Lung (tissue), 12 donors: ENCODE measurements around the gene HEG1. TPM values are rescaled to one million over a fixed set of nuclear protein-coding genes. Genes with fewer than 3 reads are reported as not detected.
A peak's percentile ranks its signal among the peaks of the same experiment; 100 is the strongest.

Source experiments
- ATAC-seq: fragments of 200-7000 bp; cut with Tn5 transposase; one replicate; pipeline ENCODE4 v1.9.1; 2020; ENCODE audit warnings: moderate number of reproducible peaks; ENCODE audit not compliant: insufficient read depth, low FRiP score
- DNase-seq, 3 donors: peaks; one replicate each; pipeline ENCODE4 v3.0.0-alpha.2; 2013 to 2017
- H3K27ac ChIP-seq, 2 donors: one replicate each; pipeline ENCODE4 v1.5.1; 2013; ENCODE audit warnings: mild to moderate bottlenecking in 2 of 2, moderate library complexity in 2 of 2, control low read depth in 1 of 2, inconsistent platforms in 1 of 2, low read depth in 1 of 2, low read length in 1 of 2
- H3K27me3 ChIP-seq, 3 donors: one replicate each; pipeline ENCODE4 v1.5.1; 2013; ENCODE audit warnings: low read length in 2 of 3; ENCODE audit not compliant: control insufficient read depth in 3 of 3, insufficient read depth in 3 of 3
- H3K36me3 ChIP-seq, 4 donors: one replicate each; pipeline ENCODE4 v1.5.1; 2013; ENCODE audit warnings: low read length in 4 of 4, mild to moderate bottlenecking in 1 of 4, moderate library complexity in 1 of 4; ENCODE audit not compliant: control insufficient read depth in 4 of 4, insufficient read depth in 4 of 4
- H3K4me1 ChIP-seq, 5 donors: one replicate each; pipeline ENCODE4 v1.5.1; 2013; ENCODE audit warnings: low read length in 5 of 5, mild to moderate bottlenecking in 2 of 5, moderate library complexity in 1 of 5; ENCODE audit not compliant: control insufficient read depth in 5 of 5, insufficient read depth in 5 of 5
- H3K4me3 ChIP-seq: one replicate; pipeline ENCODE4 v1.5.1; 2013; ENCODE audit warnings: mild to moderate bottlenecking, control low read depth, moderate library complexity
- H3K9ac ChIP-seq, 2 donors: one replicate each; pipeline ENCODE4 v1.5.1; 2013; ENCODE audit warnings: low read length in 2 of 2, control low read depth in 1 of 2; ENCODE audit not compliant: insufficient read depth in 1 of 2
- H3K9me3 ChIP-seq, 4 donors: one replicate each; pipeline ENCODE4 v1.5.1; 2013; ENCODE audit warnings: low read length in 3 of 4, mild to moderate bottlenecking in 1 of 4, moderate library complexity in 1 of 4; ENCODE audit not compliant: control insufficient read depth in 4 of 4, insufficient read depth in 3 of 4
- WGBS, 2 donors: extraction: QIAGEN DNeasy Blood & Tissue Kit; methylation state at CpG; one replicate each; pipeline ENCODE4 v1.1.7; 2013; 5-methylcytosine and 5-hydroxymethylcytosine counted together
- polyA plus RNA-seq, 2 donors: library from polyadenylated mRNA; stranded (reverse); fragments of 200-250 nt; gene quantifications; one replicate each; pipeline ENCODE4 v1.2.1, GENCODE V29; 2013
- total RNA-seq, 2 donors: library from RNA; depleted of rRNA in 1 of 2; stranded (reverse); fragments of >200 nt in 1 of 2; gene quantifications; one replicate each; pipeline ENCODE4 v1.2.1, GENCODE V29; 2014 to 2021
- TF ChIP-seq, protein P1 (sequence below): IDR thresholded peaks from 2 replicates; pipeline ENCODE4 v1.5.1; 2012; ENCODE audit warnings: mild to moderate bottlenecking; ENCODE audit errors: control extremely low read depth, extremely low read depth
- donor health status: control.
- donor health status: control.
- donor health status: Bipolar disorder and iron deficiency.
- donor health status: healthy.
- donor health status: DM: yes; HTN: yes; CAD: no.

HEG1 gene
- total and polyA plus RNA-seq, 4 donors: 18.0 to 115 (median 65.7) TPM

DNA sequence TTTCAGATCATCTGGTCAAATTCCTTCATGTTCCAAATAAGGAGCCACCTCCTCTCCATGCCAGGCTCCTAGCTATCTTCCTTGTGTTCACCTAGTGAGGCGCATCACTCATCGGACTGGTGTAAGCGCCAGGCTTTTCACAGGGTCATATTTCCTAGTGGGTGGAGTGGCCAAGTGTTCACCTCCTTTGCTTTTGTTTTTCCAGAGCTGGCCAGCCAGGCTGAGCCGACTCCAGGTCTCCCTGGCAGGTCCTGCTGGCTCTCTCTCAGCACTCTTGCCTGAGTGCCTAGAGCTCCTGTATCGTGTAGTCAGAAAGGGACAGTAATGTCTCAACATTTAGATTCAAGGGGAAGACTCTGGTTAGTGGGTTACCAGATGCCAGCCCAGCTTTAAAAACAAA is 31.0 kb downstream of the HEG1 start:
- H3K4me3 ChIP-seq: no peak overlapping the region
- DNase-seq (no peak), ATAC-seq (no peak)
- peaks cover 0 to 26% (median 0%) of the 10 kb centered on the region in 5 donors for H3K4me1 ChIP-seq
- H3K27ac ChIP-seq: peak overlapping the region; percentile 58 to 74
- TF ChIP-seq, protein P1, sequence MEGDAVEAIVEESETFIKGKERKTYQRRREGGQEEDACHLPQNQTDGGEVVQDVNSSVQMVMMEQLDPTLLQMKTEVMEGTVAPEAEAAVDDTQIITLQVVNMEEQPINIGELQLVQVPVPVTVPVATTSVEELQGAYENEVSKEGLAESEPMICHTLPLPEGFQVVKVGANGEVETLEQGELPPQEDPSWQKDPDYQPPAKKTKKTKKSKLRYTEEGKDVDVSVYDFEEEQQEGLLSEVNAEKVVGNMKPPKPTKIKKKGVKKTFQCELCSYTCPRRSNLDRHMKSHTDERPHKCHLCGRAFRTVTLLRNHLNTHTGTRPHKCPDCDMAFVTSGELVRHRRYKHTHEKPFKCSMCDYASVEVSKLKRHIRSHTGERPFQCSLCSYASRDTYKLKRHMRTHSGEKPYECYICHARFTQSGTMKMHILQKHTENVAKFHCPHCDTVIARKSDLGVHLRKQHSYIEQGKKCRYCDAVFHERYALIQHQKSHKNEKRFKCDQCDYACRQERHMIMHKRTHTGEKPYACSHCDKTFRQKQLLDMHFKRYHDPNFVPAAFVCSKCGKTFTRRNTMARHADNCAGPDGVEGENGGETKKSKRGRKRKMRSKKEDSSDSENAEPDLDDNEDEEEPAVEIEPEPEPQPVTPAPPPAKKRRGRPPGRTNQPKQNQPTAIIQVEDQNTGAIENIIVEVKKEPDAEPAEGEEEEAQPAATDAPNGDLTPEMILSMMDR: no peak
- peaks cover 22 to 43% (median 30%) of the 10 kb centered on the region in 4 donors for H3K36me3 ChIP-seq
- H3K27me3 ChIP-seq: no peaks in the 10 kb centered on the region
- WGBS, 2 donors: 45 to 59% methylated on average over 5 of the region's 5 CpGs
- H3K9me3 ChIP-seq: no peaks in the 10 kb centered on the region
- H3K9ac ChIP-seq: no peak overlapping the region

DNA sequence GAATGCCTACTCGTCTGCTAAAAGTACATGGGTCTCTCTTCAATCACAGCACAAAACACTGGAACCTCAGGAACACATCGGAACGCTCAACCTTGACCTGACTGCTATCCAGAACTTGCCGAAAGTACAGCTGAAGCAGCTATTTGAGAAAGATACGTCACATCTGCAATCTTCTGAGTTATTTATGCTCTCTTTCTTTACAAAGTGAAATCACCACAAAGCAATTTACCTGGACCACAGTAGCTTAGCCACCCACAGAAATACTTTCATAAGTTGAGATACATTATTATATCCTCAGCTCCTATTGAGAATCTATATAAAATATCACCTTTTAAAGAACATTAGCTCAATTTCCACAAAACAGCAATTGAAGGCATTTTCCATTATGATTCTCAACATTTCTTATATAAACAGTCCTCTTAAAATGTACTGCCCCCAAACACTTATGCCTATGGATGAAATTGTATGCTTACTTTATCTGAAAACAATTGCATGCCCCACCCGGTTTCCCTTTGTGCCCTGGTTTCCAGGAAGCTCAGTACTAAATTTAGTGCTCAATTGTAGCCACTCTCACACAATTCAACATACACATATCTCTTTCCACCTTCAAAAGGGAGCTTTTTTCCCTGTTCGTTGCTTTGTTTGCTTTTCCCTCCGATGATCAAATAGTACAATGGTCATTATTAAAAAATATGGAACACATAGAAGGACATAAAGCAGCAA is 31.8 kb downstream of the HEG1 start:
- ATAC-seq (no peak), DNase-seq (no peak)
- H3K36me3 ChIP-seq: peaks cover 27 to 48% (median 34%) of the 10 kb centered on the region in 4 donors
- 58 to 73% methylated on average over 8 of the region's 8 CpGs for WGBS, 2 donors
- no peaks in the 10 kb centered on the region for H3K9me3 ChIP-seq
- TF ChIP-seq, protein P1: no peak
- H3K4me3 ChIP-seq: no peak overlapping the region
- peak overlapping the region in 1 of 2 donors; percentile 74 for H3K27ac ChIP-seq
- H3K9ac ChIP-seq: no peak overlapping the region
- peaks cover 0 to 27% (median 0%) of the 10 kb centered on the region in 5 donors for H3K4me1 ChIP-seq
- no peaks in the 10 kb centered on the region for H3K27me3 ChIP-seq

DNA sequence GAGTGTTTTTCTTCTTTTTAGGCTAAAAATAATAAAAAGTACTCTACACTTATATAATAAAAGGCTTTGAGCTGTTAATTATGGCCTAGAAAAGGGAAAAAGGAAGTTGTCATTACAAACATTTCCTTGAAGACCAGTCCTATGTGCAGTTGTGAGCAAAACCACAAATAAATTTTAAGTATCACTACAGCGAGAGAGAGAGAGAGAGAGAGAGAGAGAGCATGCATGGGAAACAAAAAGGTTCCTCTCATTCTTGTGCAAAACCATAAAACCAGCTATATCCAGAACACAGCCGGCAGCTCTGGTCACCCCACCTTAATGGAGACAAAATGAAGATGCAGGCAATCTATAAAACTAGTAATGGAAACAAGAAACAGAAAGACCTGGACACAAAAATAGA is 33.6 kb downstream of the HEG1 start:
- 17 to 39% methylated on average over 2 of the region's 2 CpGs for WGBS, 2 donors
- ATAC-seq: no peak
- H3K27me3 ChIP-seq: no peaks in the 10 kb centered on the region
- peaks cover 0 to 24% (median 0%) of the 10 kb centered on the region in 5 donors for H3K4me1 ChIP-seq
- H3K9ac ChIP-seq: no peak overlapping the region
- H3K9me3 ChIP-seq: no peaks in the 10 kb centered on the region
- H3K36me3 ChIP-seq: peaks cover 25 to 46% (median 30%) of the 10 kb centered on the region in 4 donors
- no peak overlapping the region for H3K4me3 ChIP-seq
- H3K27ac ChIP-seq: no peak overlapping the region
- TF ChIP-seq, protein P1: no peak
- DNase-seq: no peak

DNA sequence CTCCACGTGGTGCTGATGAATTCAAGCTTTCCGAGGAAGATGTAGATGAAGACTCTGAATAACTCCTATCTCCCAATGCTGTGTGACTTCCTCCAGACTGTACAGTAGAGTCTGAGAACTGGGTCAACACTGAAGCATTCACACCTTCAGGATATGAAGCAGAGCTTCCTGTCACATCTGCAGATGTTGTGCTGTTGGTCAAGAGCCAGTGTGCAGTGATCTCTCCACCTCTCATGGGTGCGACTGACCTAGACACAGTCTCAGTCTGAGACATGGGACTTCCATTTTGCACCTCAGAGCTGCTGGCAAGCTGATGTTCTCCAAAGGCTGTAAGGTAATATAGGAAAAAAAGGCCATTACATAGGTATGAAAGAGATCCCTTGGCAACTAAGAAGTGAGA is 36.5 kb downstream of the HEG1 start:
- no peak for ATAC-seq
- H3K9ac ChIP-seq: no peak overlapping the region
- H3K4me3 ChIP-seq: no peak overlapping the region
- 70 to 81% methylated on average over 3 of the region's 3 CpGs for WGBS, 2 donors
- H3K4me1 ChIP-seq: peaks cover 0 to 14% (median 0%) of the 10 kb centered on the region in 5 donors
- peaks cover 22 to 35% (median 26%) of the 10 kb centered on the region in 4 donors for H3K36me3 ChIP-seq
- no peaks in the 10 kb centered on the region for H3K27me3 ChIP-seq
- TF ChIP-seq, protein P1: no peak
- DNase-seq: no peak
- H3K9me3 ChIP-seq: no peaks in the 10 kb centered on the region
- peak overlapping the region in 1 of 2 donors; percentile 37 for H3K27ac ChIP-seq
